ENCODE measurements around the gene APOD.

APOD gene

DNA sequence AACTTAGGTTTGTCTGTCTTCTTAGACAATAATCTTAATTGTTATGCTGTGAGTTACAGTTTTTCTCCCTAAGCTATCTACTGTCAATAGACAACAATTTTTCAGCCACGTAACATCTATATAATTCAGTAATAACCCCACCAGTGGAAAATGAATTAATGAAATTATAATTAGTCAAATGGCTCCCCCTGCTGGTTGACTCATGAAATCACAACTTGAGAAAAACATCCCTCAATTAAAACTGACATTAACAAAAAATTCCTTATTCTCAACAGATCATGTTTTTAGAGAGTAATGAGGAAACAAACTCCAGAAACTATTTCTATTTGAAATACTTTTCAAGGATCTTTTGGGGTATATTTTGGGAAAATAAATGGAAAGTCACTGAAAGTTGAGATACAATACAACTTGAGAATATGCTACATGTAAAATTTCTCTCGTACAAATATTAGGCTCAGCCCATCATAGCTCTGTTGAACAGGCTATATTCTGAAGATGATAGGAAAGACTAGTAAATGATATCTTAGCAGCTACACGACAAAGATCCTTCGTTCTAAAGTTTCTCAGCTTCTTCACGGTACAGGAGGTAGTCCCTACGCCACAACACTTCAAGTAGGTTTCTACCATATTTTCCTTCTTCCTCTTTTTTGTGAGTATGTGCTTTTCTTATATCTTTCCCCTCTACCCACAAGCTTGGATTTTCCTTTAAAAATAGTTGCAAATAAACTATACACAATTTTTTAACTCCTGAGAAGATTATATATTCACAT lies 61.3 kb downstream of the APOD start:
- peak in 1 of 2 donors; percentile 52 for DNase-seq

Measured in stimulated activated CD4-positive, alpha-beta T cell treated with anti-CD3 and anti-CD28 coated beads, Interleukin-2, amount 100 ng/mL, for 48 hours (primary cell).